Liver (tissue), 3 donors: ENCODE measurements around the gene IFRD1.

Source experiments
- CTCF ChIP-seq: fragments of 150-350 bp; IDR thresholded peaks from 2 replicates; pipeline ENCODE4 v1.5.1; 2017; ENCODE audit warnings: improper control_type of control experiment, low read depth, low read length; ENCODE audit not compliant: missing input control
- EGR1 ChIP-seq, 2 donors: IDR thresholded peaks; 2 replicates each; pipeline ENCODE4 v1.6.1; 2016 to 2018; ENCODE audit warnings: antibody characterized with exemption in 2 of 2, low read depth in 2 of 2
- FOXA1 ChIP-seq: IDR thresholded peaks from 2 replicates; pipeline ENCODE4 v1.6.1; 2016; ENCODE audit warnings: antibody characterized with exemption
- GABPA ChIP-seq, 2 donors: IDR thresholded peaks in 1 of 2; conservative IDR thresholded peaks in 1 of 2; 2 replicates each; pipeline ENCODE4 v1.6.1; 2016; ENCODE audit warnings: antibody characterized with exemption in 2 of 2, mild to moderate bottlenecking in 1 of 2, moderate library complexity in 1 of 2
- HNF4A ChIP-seq, 2 donors: conservative IDR thresholded peaks; 2 replicates each; pipeline ENCODE4 v1.6.1; 2016; ENCODE audit warnings: antibody characterized with exemption in 2 of 2, mild to moderate bottlenecking in 2 of 2
- JUND ChIP-seq, 2 donors: IDR thresholded peaks; 2 replicates each; pipeline ENCODE4 v1.6.1; 2016; ENCODE audit warnings: antibody characterized with exemption in 2 of 2
- RAD21 ChIP-seq, 2 donors: IDR thresholded peaks; 2 replicates each; pipeline ENCODE4 v1.6.1; 2016; ENCODE audit warnings: antibody characterized with exemption in 2 of 2, mild to moderate bottlenecking in 2 of 2
- RXRA ChIP-seq, 2 donors: IDR thresholded peaks; 2 replicates each; pipeline ENCODE4 v1.6.1; 2017 to 2018; ENCODE audit warnings: antibody characterized with exemption in 2 of 2, mild to moderate bottlenecking in 1 of 2
- TAF1 ChIP-seq: conservative IDR thresholded peaks from 2 replicates; pipeline ENCODE4 v1.6.1; 2016; ENCODE audit warnings: antibody characterized with exemption, mild to moderate bottlenecking
- YY1 ChIP-seq: IDR thresholded peaks from 2 replicates; pipeline ENCODE4 v1.6.1; 2016; ENCODE audit warnings: antibody characterized with exemption, mild to moderate bottlenecking
- TF ChIP-seq, protein P1 (sequence below): IDR thresholded peaks from 2 replicates; pipeline ENCODE4 v1.6.1; 2016; ENCODE audit warnings: antibody characterized with exemption
- TF ChIP-seq, protein P2 (sequence below): IDR thresholded peaks from 2 replicates; pipeline ENCODE4 v1.6.1; 2016; ENCODE audit warnings: antibody characterized with exemption, mild to moderate bottlenecking
- donor health status: healthy.
- donor health status: healthy.

GRCh38 chr7:112488264-112488552, 37.9 kb downstream of the IFRD1 start:
- TF ChIP-seq FOXA1 (no peak), CTCF (no peak), JUND (IDR thresholded peaks at IDR 0.05) (no peak), HNF4A (conservative IDR thresholded peaks at IDR 0.05) (no peak), RXRA (IDR thresholded peaks at IDR 0.05) (no peak), TAF1 (no peak), EGR1 (IDR thresholded peaks at IDR 0.05; ENCODE audit: low read depth in 2 of 2) (no peak), YY1 (no peak), GABPA (IDR thresholded peaks at IDR 0.05 in 1 of 2, conservative IDR thresholded peaks at IDR 0.05 in 1 of 2) (no peak), RAD21 (IDR thresholded peaks at IDR 0.05) (no peak)
- TF ChIP-seq, protein P1, sequence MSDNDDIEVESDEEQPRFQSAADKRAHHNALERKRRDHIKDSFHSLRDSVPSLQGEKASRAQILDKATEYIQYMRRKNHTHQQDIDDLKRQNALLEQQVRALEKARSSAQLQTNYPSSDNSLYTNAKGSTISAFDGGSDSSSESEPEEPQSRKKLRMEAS = no peak
- TF ChIP-seq, protein P2, sequence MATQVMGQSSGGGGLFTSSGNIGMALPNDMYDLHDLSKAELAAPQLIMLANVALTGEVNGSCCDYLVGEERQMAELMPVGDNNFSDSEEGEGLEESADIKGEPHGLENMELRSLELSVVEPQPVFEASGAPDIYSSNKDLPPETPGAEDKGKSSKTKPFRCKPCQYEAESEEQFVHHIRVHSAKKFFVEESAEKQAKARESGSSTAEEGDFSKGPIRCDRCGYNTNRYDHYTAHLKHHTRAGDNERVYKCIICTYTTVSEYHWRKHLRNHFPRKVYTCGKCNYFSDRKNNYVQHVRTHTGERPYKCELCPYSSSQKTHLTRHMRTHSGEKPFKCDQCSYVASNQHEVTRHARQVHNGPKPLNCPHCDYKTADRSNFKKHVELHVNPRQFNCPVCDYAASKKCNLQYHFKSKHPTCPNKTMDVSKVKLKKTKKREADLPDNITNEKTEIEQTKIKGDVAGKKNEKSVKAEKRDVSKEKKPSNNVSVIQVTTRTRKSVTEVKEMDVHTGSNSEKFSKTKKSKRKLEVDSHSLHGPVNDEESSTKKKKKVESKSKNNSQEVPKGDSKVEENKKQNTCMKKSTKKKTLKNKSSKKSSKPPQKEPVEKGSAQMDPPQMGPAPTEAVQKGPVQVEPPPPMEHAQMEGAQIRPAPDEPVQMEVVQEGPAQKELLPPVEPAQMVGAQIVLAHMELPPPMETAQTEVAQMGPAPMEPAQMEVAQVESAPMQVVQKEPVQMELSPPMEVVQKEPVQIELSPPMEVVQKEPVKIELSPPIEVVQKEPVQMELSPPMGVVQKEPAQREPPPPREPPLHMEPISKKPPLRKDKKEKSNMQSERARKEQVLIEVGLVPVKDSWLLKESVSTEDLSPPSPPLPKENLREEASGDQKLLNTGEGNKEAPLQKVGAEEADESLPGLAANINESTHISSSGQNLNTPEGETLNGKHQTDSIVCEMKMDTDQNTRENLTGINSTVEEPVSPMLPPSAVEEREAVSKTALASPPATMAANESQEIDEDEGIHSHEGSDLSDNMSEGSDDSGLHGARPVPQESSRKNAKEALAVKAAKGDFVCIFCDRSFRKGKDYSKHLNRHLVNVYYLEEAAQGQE = no peak
